ENCODE results near the gene CHORDC1. TPM values are rescaled to one million over a fixed set of nuclear protein-coding genes. Genes with fewer than 3 reads are reported as not detected.

CHORDC1 gene
- total and polyA plus RNA-seq, 5 donors from 2014 or later = 36.9 to 114 (median 42.9) TPM

- Mint-ChIP-seq H3K4me1 (peaks cover 0 to 7% (median 0%) of the 10 kb centered on the region in 4 donors), H3K9me3 (no peaks in the 10 kb centered on the region), H3K27me3 (no peaks in the 10 kb centered on the region), H3K27ac (no peak overlapping the region), H3K36me3 (peaks cover 8% of the 10 kb centered on the region), H3K4me3 (no peak overlapping the region)
- Histone ChIP-seq H3K4me1 (ENCODE audit: control insufficient read depth, insufficient read depth, low read length, poor library complexity, severe bottlenecking) (no peaks in the 10 kb centered on the region), H3K9me3 (ENCODE audit: control insufficient read depth in 2 of 2, low read length in 2 of 2) (no peaks in the 10 kb centered on the region), H3K27ac (ENCODE audit: insufficient read depth, low read length, poor library complexity, severe bottlenecking) (no peak overlapping the region), H3K4me3 (ENCODE audit: low read depth, low read length) (no peak overlapping the region), H3K27me3 (ENCODE audit: control insufficient read depth, insufficient read depth, low read length) (no peaks in the 10 kb centered on the region), H3K36me3 (ENCODE audit: control insufficient read depth, insufficient read depth, low read length) (no peaks in the 10 kb centered on the region)
- ATAC-seq (ENCODE audit: low read depth in 2 of 2) (no peak), DNase-seq (no peak)
Measured at GRCh38 chr11:90192869-90193582, 29.8 kb downstream of the CHORDC1 start.

- peaks cover 0 to 3% (median 0%) of the 10 kb centered on the region in 4 donors for H3K4me1 Mint-ChIP-seq
- Histone ChIP-seq H3K4me1 (ENCODE audit: control insufficient read depth, insufficient read depth, low read length, poor library complexity, severe bottlenecking) (no peaks in the 10 kb centered on the region), H3K9me3 (ENCODE audit: control insufficient read depth in 2 of 2, low read length in 2 of 2) (no peaks in the 10 kb centered on the region), H3K27ac (ENCODE audit: insufficient read depth, low read length, poor library complexity, severe bottlenecking) (no peak overlapping the region), H3K36me3 (ENCODE audit: control insufficient read depth, insufficient read depth, low read length) (no peaks in the 10 kb centered on the region), H3K27me3 (ENCODE audit: control insufficient read depth, insufficient read depth, low read length) (no peaks in the 10 kb centered on the region), H3K4me3 (ENCODE audit: low read depth, low read length) (no peak overlapping the region)
- peaks cover 3% of the 10 kb centered on the region for H3K36me3 Mint-ChIP-seq
- ATAC-seq (ENCODE audit: low read depth in 2 of 2) (no peak), DNase-seq (no peak)
- no peak overlapping the region for H3K4me3 Mint-ChIP-seq
- no peaks in the 10 kb centered on the region for H3K27me3 Mint-ChIP-seq
- H3K27ac Mint-ChIP-seq = peak overlapping the region in 1 of 3 donors; percentile 34
- H3K9me3 Mint-ChIP-seq = no peaks in the 10 kb centered on the region
Measured at GRCh38 chr11:90189011-90189410, 33.8 kb downstream of the CHORDC1 start.

GRCh38 chr11:90187839-90188238 is 35.0 kb downstream of the CHORDC1 start:
- H3K36me3 ChIP-seq (ENCODE audit: control insufficient read depth, insufficient read depth, low read length) = no peaks in the 10 kb centered on the region
- no peak overlapping the region for H3K27ac ChIP-seq (ENCODE audit: insufficient read depth, low read length, poor library complexity, severe bottlenecking)
- no peaks in the 10 kb centered on the region for H3K4me1 ChIP-seq (ENCODE audit: control insufficient read depth, insufficient read depth, low read length, poor library complexity, severe bottlenecking)
- peaks cover 3% of the 10 kb centered on the region for H3K36me3 Mint-ChIP-seq
- peaks cover 0 to 3% (median 0%) of the 10 kb centered on the region in 4 donors for H3K4me1 Mint-ChIP-seq
- H3K4me3 ChIP-seq (ENCODE audit: low read depth, low read length) = no peak overlapping the region
- H3K9me3 Mint-ChIP-seq = no peaks in the 10 kb centered on the region
- H3K4me3 Mint-ChIP-seq = no peak overlapping the region
- ATAC-seq (ENCODE audit: low read depth in 2 of 2) (no peak), DNase-seq (no peak)
- no peak overlapping the region for H3K27ac Mint-ChIP-seq
- no peaks in the 10 kb centered on the region for H3K9me3 ChIP-seq (ENCODE audit: control insufficient read depth in 2 of 2, low read length in 2 of 2)
- H3K27me3 ChIP-seq (ENCODE audit: control insufficient read depth, insufficient read depth, low read length) = no peaks in the 10 kb centered on the region
- H3K27me3 Mint-ChIP-seq = no peaks in the 10 kb centered on the region

- no peaks in the 10 kb centered on the region for H3K36me3 Mint-ChIP-seq
- H3K36me3 ChIP-seq (ENCODE audit: control insufficient read depth, insufficient read depth, low read length) = no peaks in the 10 kb centered on the region
- no peaks in the 10 kb centered on the region for H3K4me1 ChIP-seq (ENCODE audit: control insufficient read depth, insufficient read depth, low read length, poor library complexity, severe bottlenecking)
- DNase-seq = no peak
- no peak overlapping the region for H3K27ac Mint-ChIP-seq
- peaks cover 2% of the 10 kb centered on the region for H3K27me3 ChIP-seq (ENCODE audit: control insufficient read depth, insufficient read depth, low read length)
- H3K9me3 ChIP-seq (ENCODE audit: control insufficient read depth in 2 of 2, low read length in 2 of 2) = no peaks in the 10 kb centered on the region
- H3K27me3 Mint-ChIP-seq = peaks cover 11% of the 10 kb centered on the region
- no peak for ATAC-seq (ENCODE audit: low read depth in 2 of 2)
- H3K27ac ChIP-seq (ENCODE audit: insufficient read depth, low read length, poor library complexity, severe bottlenecking) = no peak overlapping the region
- no peak overlapping the region for H3K4me3 Mint-ChIP-seq
- H3K4me3 ChIP-seq (ENCODE audit: low read depth, low read length) = no peak overlapping the region
- no peaks in the 10 kb centered on the region for H3K9me3 Mint-ChIP-seq
- H3K4me1 Mint-ChIP-seq = no peaks in the 10 kb centered on the region
Measured at GRCh38 chr11:90179923-90180322, 42.9 kb downstream of the CHORDC1 start.

- Histone ChIP-seq H3K4me1 (ENCODE audit: control insufficient read depth, insufficient read depth, low read length, poor library complexity, severe bottlenecking) (no peaks in the 10 kb centered on the region), H3K27ac (ENCODE audit: insufficient read depth, low read length, poor library complexity, severe bottlenecking) (no peak overlapping the region), H3K27me3 (ENCODE audit: control insufficient read depth, insufficient read depth, low read length) (peaks cover 2% of the 10 kb centered on the region), H3K36me3 (ENCODE audit: control insufficient read depth, insufficient read depth, low read length) (no peaks in the 10 kb centered on the region), H3K4me3 (ENCODE audit: low read depth, low read length) (no peak overlapping the region), H3K9me3 (ENCODE audit: control insufficient read depth in 2 of 2, low read length in 2 of 2) (no peaks in the 10 kb centered on the region)
- Mint-ChIP-seq H3K4me3 (no peak overlapping the region), H3K9me3 (no peaks in the 10 kb centered on the region), H3K27me3 (peaks cover 11% of the 10 kb centered on the region), H3K36me3 (no peaks in the 10 kb centered on the region), H3K4me1 (no peaks in the 10 kb centered on the region), H3K27ac (no peak overlapping the region)
- DNase-seq (no peak), ATAC-seq (ENCODE audit: low read depth in 2 of 2) (no peak)
Measured at GRCh38 chr11:90178751-90179150, 44.1 kb downstream of the CHORDC1 start.

GRCh38 chr11:90176069-90176468 is 46.8 kb downstream of the CHORDC1 start:
- H3K9me3 Mint-ChIP-seq = no peaks in the 10 kb centered on the region
- Histone ChIP-seq H3K27me3 (ENCODE audit: control insufficient read depth, insufficient read depth, low read length) (peaks cover 2% of the 10 kb centered on the region), H3K4me3 (ENCODE audit: low read depth, low read length) (no peak overlapping the region), H3K4me1 (ENCODE audit: control insufficient read depth, insufficient read depth, low read length, poor library complexity, severe bottlenecking) (no peaks in the 10 kb centered on the region), H3K9me3 (ENCODE audit: control insufficient read depth in 2 of 2, low read length in 2 of 2) (no peaks in the 10 kb centered on the region), H3K36me3 (ENCODE audit: control insufficient read depth, insufficient read depth, low read length) (no peaks in the 10 kb centered on the region), H3K27ac (ENCODE audit: insufficient read depth, low read length, poor library complexity, severe bottlenecking) (no peak overlapping the region)
- no peak overlapping the region for H3K27ac Mint-ChIP-seq
- H3K4me1 Mint-ChIP-seq = no peaks in the 10 kb centered on the region
- peaks cover 10% of the 10 kb centered on the region for H3K27me3 Mint-ChIP-seq
- H3K36me3 Mint-ChIP-seq = no peaks in the 10 kb centered on the region
- DNase-seq (no peak), ATAC-seq (ENCODE audit: low read depth in 2 of 2) (no peak)
- no peak overlapping the region for H3K4me3 Mint-ChIP-seq

- no peak overlapping the region for H3K27ac ChIP-seq (ENCODE audit: insufficient read depth, low read length, poor library complexity, severe bottlenecking)
- H3K27me3 Mint-ChIP-seq = peaks cover 6% of the 10 kb centered on the region
- H3K4me3 ChIP-seq (ENCODE audit: low read depth, low read length) = no peak overlapping the region
- H3K36me3 Mint-ChIP-seq = no peaks in the 10 kb centered on the region
- no peaks in the 10 kb centered on the region for H3K4me1 ChIP-seq (ENCODE audit: control insufficient read depth, insufficient read depth, low read length, poor library complexity, severe bottlenecking)
- H3K4me1 Mint-ChIP-seq = no peaks in the 10 kb centered on the region
- ATAC-seq (ENCODE audit: low read depth in 2 of 2) (no peak), DNase-seq (no peak)
- no peaks in the 10 kb centered on the region for H3K9me3 Mint-ChIP-seq
- H3K27me3 ChIP-seq (ENCODE audit: control insufficient read depth, insufficient read depth, low read length) = no peaks in the 10 kb centered on the region
- no peaks in the 10 kb centered on the region for H3K9me3 ChIP-seq (ENCODE audit: control insufficient read depth in 2 of 2, low read length in 2 of 2)
- H3K4me3 Mint-ChIP-seq = no peak overlapping the region
- H3K27ac Mint-ChIP-seq = peak overlapping the region in 1 of 3 donors; percentile 0
- H3K36me3 ChIP-seq (ENCODE audit: control insufficient read depth, insufficient read depth, low read length) = no peaks in the 10 kb centered on the region
Measured at GRCh38 chr11:90171359-90171758, 51.5 kb downstream of the CHORDC1 start.

GRCh38 chr11:90168571-90168970 is 54.3 kb downstream of the CHORDC1 start:
- H3K27ac Mint-ChIP-seq = no peak overlapping the region
- H3K4me3 Mint-ChIP-seq = no peak overlapping the region
- Histone ChIP-seq H3K36me3 (ENCODE audit: control insufficient read depth, insufficient read depth, low read length) (no peaks in the 10 kb centered on the region), H3K27ac (ENCODE audit: insufficient read depth, low read length, poor library complexity, severe bottlenecking) (no peak overlapping the region), H3K27me3 (ENCODE audit: control insufficient read depth, insufficient read depth, low read length) (no peaks in the 10 kb centered on the region), H3K4me3 (ENCODE audit: low read depth, low read length) (no peak overlapping the region), H3K9me3 (ENCODE audit: control insufficient read depth in 2 of 2, low read length in 2 of 2) (no peaks in the 10 kb centered on the region), H3K4me1 (ENCODE audit: control insufficient read depth, insufficient read depth, low read length, poor library complexity, severe bottlenecking) (no peaks in the 10 kb centered on the region)
- no peak for ATAC-seq (ENCODE audit: low read depth in 2 of 2)
- H3K9me3 Mint-ChIP-seq = no peaks in the 10 kb centered on the region
- no peak for DNase-seq
- H3K36me3 Mint-ChIP-seq = no peaks in the 10 kb centered on the region
- no peaks in the 10 kb centered on the region for H3K4me1 Mint-ChIP-seq
- H3K27me3 Mint-ChIP-seq = peaks cover 10% of the 10 kb centered on the region
